Stimulated activated CD8-positive, alpha-beta memory T cell treated with anti-CD3 and anti-CD28 coated beads, Interleukin-4, amount 100 ng/mL, for 1 hour (primary cell): ENCODE data around the gene DNPEP.
"Not testable (repeated sequence)": the region's sequence is repeated elsewhere in the genome, so short reads cannot be mapped to it uniquely, and the experiment has no call there.

Experiments used
- DNase-seq, 2 donors: peaks; one replicate each; pipeline ENCODE4 v3.0.0-alpha.2; 2020; ENCODE audit warnings: low read depth in 2 of 2, low spot score in 1 of 2

The DNPEP gene

GRCh38 chr2:219402665-219403515, 15.2 kb upstream of the DNPEP start:
- DNase-seq: peak in 1 of 2 donors; percentile 29

GRCh38 chr2:219401606-219402005, 13.9 kb upstream of the DNPEP start:
- DNase-seq: no peak

- no peak for DNase-seq
These were observed 12.8 kb upstream of the DNPEP start for GRCh38 chr2:219400562-219400961.

DNA sequence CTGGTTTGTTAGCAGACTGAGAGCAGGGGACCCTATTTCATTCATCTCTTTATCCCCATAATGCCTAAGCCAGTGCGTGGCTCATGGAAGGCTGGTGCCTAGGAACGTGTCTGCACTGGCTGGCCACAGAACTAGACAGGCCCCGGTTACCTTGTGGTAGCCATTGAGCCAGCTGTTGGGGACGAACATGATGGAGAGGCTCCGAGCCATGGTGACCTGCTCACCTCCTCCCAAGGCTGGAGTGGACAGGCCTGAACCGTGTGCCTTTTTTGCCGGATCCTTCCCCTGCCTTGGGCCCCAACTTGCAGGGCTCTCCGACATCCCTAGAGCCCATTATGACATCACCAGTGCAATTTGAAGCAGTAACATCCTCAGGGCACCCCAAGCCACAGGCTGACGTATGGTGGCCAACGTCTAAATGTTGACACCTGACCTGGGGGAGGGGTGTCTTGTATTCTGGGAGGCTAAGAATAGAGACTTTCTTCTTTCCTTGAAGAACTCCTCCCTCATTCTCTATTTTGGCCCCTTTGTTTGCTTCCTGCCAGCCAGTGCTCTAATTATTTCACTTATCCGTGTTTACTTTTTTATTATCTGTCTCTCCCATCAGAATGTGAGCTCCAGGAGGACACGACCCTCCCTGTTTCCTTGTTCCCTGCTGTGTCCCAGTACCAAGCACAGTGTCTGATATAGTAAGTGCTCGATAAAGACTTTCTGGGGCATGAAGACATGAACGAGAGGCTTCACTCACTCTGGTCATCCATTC, 12.2 kb upstream of the DNPEP start:
- DNase-seq: no peak

DNA sequence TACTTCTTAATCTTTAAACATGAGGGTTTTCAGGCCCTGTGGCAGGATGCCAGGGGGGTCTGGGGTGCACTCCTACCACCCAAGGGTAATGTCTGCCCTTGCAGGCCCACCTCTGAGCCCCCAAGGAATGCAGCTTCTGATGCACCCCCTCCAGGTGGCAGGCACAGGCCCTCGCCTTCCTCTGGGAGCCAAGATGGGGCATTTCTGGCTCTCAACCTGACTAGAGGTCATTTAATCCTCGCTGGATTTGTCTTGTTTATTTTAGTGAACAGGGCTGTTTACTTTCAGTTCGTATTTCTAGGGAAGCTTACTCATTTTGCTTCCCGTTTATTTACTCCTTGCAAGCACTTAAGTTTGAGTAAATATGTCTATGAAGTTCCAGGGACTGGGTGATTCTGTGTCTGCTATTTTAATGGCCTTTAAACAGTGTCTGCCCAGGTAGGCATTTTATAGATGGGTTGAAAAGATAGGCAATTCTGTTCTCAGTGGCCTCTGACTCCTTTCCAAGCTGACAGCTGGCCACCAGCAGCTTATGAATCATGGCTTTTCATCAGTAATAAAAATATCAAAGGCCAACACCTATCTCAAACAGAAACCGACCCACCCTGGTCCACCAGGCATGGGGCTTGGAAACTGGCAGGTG, 11.1 kb upstream of the DNPEP start:
- DNase-seq: no peak

DNA sequence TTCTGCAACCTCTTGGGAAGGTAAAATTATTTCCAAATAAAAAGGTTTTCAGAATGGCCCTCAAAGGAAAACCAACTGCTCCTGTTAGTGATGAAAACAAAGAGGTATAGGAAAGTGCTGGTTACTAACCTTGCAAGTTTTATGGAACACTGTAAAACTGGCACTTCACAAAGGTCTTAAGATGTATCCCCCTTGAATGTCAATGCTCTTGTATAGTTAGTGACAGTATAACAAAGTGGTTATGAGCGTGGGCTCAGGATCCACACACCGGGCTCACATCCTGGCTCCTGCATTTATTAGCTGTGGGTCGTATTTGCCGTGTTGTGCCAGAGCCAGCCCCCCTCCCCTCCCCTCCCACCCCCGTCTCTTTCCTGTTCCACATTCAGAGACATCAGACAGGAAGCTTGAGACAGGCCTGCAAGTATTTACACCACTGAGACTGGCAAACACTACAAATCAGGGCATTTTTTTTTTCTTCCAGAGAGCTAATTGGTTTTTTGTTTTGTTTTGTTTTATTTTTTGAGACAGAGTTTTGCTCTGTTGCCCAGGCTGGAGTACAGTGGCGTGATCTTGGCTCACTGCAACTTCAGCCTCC, 9.2 kb upstream of the DNPEP start:
- DNase-seq: no peak

DNA sequence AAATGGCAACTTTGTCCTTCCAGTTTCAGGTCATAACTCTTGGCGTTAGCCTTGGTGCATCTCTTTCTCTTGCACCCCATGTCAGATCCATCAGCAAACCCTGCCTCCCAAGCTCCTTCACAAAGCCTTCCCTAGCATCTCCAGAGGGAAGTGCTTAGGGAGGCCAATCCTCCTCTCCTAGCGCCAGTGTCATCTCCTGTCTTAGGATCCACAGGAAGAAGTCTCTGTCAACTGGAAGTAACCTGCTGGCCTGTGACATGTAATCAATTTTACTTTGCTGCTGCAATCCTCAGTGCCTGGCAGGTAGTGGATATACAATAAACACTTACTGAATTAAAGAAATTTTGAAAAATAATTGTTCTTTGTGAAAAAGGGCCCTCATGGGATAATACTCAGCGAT, 7.9 kb upstream of the DNPEP start:
- DNase-seq: no peak

- DNase-seq: not testable (repeated sequence)
These were observed 7.3 kb upstream of the DNPEP start for GRCh38 chr2:219395056-219395455.

- DNase-seq: no peak
These were observed 5.0 kb upstream of the DNPEP start for GRCh38 chr2:219392754-219393153.

DNA sequence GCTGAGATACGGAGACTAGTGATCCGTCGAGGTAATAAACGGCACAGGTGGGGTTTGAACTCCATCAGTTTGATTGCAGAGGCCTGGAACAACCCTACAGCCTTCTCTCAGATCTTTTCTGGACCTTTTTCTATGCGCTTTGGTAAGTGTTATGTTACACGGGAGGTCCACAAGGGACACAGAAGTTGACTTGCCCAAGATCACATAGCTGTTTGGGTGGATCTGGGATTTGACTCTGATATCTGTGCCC, 1.1 kb upstream of the DNPEP start:
- DNase-seq: no peak

DNA sequence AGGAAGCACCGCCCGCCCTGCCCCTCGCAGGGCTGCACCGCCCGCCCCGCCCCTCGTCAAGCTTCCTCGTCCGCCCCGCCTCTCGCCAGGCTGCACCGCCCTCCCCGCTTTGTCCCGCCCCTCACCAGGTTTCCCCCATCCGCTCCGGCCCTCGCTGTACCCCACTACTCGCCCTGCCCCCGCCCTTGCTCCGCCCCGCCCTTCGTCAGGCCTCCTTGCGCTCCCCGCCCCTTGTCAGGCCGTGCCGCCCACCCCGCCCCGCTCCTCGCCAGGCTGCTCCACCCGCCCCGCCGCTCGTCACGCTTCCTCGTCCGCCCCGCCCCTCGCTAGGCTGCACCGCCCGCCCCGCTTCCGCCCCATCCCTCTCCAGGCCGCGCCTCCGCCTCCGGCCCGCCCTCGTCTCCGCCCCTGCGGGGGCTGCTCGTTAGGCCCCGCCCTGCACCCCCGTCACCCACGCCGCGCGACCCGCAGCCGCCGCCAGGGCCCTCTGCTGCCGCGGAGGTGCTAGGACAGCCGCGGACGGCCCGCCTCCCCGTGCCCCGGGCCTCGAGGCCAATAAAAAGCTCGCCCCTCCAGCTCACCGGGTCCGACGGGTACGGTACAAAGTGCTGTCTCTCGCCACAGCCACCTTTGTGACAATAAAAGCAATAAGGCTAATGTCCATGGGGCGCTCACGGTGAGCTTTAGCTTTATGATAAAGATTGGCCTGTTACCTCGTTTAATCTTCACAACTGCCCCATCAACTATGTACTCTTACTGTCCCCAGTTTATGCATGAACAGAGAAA, 602 bp upstream of the DNPEP start:
- DNase-seq: peak; percentile 95 to 99

GRCh38 chr2:219386532-219387280, 1.0 kb downstream of the DNPEP start:
- DNase-seq: no peak

GRCh38 chr2:219385958-219386520, 1.7 kb downstream of the DNPEP start:
- DNase-seq: no peak

GRCh38 chr2:219384859-219385258, 2.9 kb downstream of the DNPEP start:
- no peak for DNase-seq

- DNase-seq: no peak
These were observed 3.5 kb downstream of the DNPEP start for GRCh38 chr2:219384083-219384713.

- DNase-seq: no peak
These were observed 6.3 kb downstream of the DNPEP start for GRCh38 chr2:219381448-219381847.

DNA sequence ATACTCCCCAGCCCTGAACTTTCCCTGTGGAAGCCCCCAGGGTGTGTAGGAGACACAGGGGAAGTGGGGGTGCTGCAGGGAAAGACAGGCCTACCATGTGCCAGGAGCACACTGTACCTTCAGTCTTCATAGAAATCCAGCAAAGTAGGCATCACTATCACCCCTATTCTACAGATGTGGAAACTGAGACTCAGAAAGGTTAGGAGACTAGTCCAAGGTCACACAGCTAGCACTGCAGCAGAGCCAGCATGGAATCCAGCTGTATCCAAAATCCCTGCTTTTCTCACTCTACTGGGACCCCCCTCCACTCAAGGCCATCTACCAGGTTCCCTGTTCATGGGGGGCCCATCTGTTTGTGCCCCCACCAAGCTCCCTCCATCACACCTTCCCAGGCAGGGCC, 6.8 kb downstream of the DNPEP start:
- no peak for DNase-seq

GRCh38 chr2:219378163-219378851, 9.4 kb downstream of the DNPEP start:
- DNase-seq: no peak

DNA sequence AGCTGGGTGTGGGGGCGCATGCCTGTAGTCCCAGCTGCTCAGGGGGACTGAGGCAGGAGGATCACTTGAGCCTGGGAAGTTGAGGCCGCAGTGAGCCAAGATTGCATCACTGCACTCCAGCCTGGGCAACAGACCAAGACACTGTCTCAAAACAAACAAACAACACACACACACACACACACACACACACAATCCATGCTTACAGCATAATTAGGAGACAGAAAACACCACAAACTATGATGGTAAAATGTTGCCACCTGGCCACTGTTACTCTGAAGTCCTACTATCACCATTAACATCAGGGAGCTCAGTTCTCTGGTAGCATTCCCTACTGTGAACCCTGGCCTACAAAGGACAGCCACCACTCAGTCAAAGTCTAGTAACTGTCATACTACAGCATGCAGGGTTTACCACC, 18.3 kb downstream of the DNPEP start:
- no peak for DNase-seq
